Measurements from ENCODE around the gene FILIP1.

GRCh38 chr6:75409928-75410327, 83.7 kb downstream of the FILIP1 start:
- TF ChIP-seq ATF2 (CRISPR knock-in tag; IDR thresholded peaks at IDR 0.05; ENCODE audit: borderline replicate concordance, low read depth): no peak
- no peak for TF ChIP-seq CTCF (IDR thresholded peaks at IDR 0.05)
- no peak for TF ChIP-seq TEAD1 (CRISPR knock-in tag; IDR thresholded peaks at IDR 0.05)
- TF ChIP-seq ZNF423 (CRISPR knock-in tag; IDR thresholded peaks at IDR 0.05): no peak
- TF ChIP-seq ZNF281 (CRISPR knock-in tag; IDR thresholded peaks at IDR 0.05): no peak
